ENCODE measurements around the gene POLR1C. TPM values are rescaled to one million over a fixed set of nuclear protein-coding genes. Genes with fewer than 3 reads are reported as not detected.

Gene POLR1C
- total RNA-seq, 1 experiment from 2014 or later = 84.6 TPM

GRCh38 chr6:43502666-43503065 lies 14.2 kb upstream of the POLR1C start:
- no TSS peak for BruUV-seq (replicated peaks)
- Histone ChIP-seq H2AFZ (ENCODE audit: low read depth, low read length, poor library complexity, severe bottlenecking) (no peak overlapping the region), H3K9me2 (ENCODE audit: insufficient read depth) (no peaks in the 10 kb centered on the region), H3K4me3 (replicated peaks in 1 of 2; ENCODE audit: low read depth in 1 of 2, low read length in 2 of 2) (no peak overlapping the region), H3K27ac (ENCODE audit: low read depth, low read length) (no peak overlapping the region), H3K36me3 (ENCODE audit: control insufficient read depth in 1 of 2, insufficient read depth in 2 of 2, low read length in 2 of 2) (peaks cover 11 to 42% of the 10 kb centered on the region in 2 experiments; a peak in 3 of 4 replicates), H3K79me2 (ENCODE audit: insufficient read depth, low read length) (peaks cover 6% of the 10 kb centered on the region; the same call in 1 of the 2 replicates), H3K27me3 (ENCODE audit: insufficient read depth, low read length) (no peaks in the 10 kb centered on the region), H3K9ac (ENCODE audit: low read length) (no peak overlapping the region), H3K4me1 (ENCODE audit: control insufficient read depth in 1 of 2, insufficient read depth in 2 of 2, low read length in 2 of 2) (peaks cover 0 to 9% of the 10 kb centered on the region in 2 experiments; a peak in 1 of 4 replicates), H3K9me3 (ENCODE audit: control insufficient read depth in 1 of 2, insufficient read depth in 1 of 2, low read depth in 1 of 2, low read length in 2 of 2) (no peaks in the 10 kb centered on the region), H3K4me2 (ENCODE audit: low read length) (no peak overlapping the region), H4K20me1 (ENCODE audit: insufficient read depth) (no peaks in the 10 kb centered on the region)
- POLR2A ChIA-PET = no interaction called here
- intact Hi-C loops (cut with micrococcal nuclease) = loop anchor here (10.0 kb wide), 1 partner anchor 138 kb away; the partner anchor contains the start of gene ZNF318
- RAD21 ChIA-PET (ENCODE audit: low non-redundant PET in 1 of 2, low total read pairs in 2 of 2, uncharacterized antibody in 2 of 2, unreplicated experiment in 2 of 2) = no interaction called here
- TF ChIP-seq SIN3A (IDR thresholded peaks at IDR 0.05; ENCODE audit: low read depth) (no peak), ZBTB33 (IDR thresholded peaks at IDR 0.05; ENCODE audit: extremely low read depth, insufficient replicate concordance, low read length) (no peak), EZH2 (IDR thresholded peaks at IDR 0.05) (no peak), REST (IDR thresholded peaks at IDR 0.05; ENCODE audit: low read depth) (no peak), ELF1 (IDR thresholded peaks at IDR 0.05; ENCODE audit: borderline replicate concordance, low read depth) (no peak), FOSL1 (IDR thresholded peaks at IDR 0.05; ENCODE audit: low read depth) (no peak), CTCF (IDR thresholded peaks at IDR 0.05 in 2 of 3, conservative IDR thresholded peaks at IDR 0.05 in 1 of 3; ENCODE audit: borderline replicate concordance in 1 of 3, insufficient read depth in 1 of 3, low read depth in 2 of 3, low read length in 2 of 3) (no peak), ZNF274 (IDR thresholded peaks at IDR 0.05; ENCODE audit: low read depth, low read length) (no peak), EGR1 (IDR thresholded peaks at IDR 0.05; ENCODE audit: low read depth) (no peak), EZH2phosphoT487 (IDR thresholded peaks at IDR 0.05; ENCODE audit: borderline replicate concordance) (no peak), POLR2A (IDR thresholded peaks at IDR 0.05; ENCODE audit: borderline replicate concordance, extremely low read depth, insufficient read depth, insufficient read length) (no peak), RAD21 (IDR thresholded peaks at IDR 0.05; ENCODE audit: low read depth) (no peak), CBX3 (IDR thresholded peaks at IDR 0.05; ENCODE audit: low read depth) (no peak), ZFX (IDR thresholded peaks at IDR 0.05) (no peak), JUND (IDR thresholded peaks at IDR 0.05) (no peak), YY1 (IDR thresholded peaks at IDR 0.05; ENCODE audit: extremely low read depth, insufficient replicate concordance, low read depth, low read length) (no peak), POLR2AphosphoS5 (IDR thresholded peaks at IDR 0.05; ENCODE audit: low read depth, low read length) (no peak), MAX (IDR thresholded peaks at IDR 0.05) (no peak), SP1 (IDR thresholded peaks at IDR 0.05; ENCODE audit: low read depth) (no peak)
- ATAC-seq (no peak), DNase-seq (ENCODE audit: low read depth, low spot score) (no peak)
- CTCF ChIA-PET = interaction anchor here (1.9 kb wide), 1 partner anchor 45 kb away, joined by 4 read pairs; no protein-coding TSS in a partner anchor

Data from HCT116 (cell line).